Ishikawa (cell line): ENCODE results near the gene LAMB1.

ENCODE experiments used
- CEBPB ChIP-seq: IDR thresholded peaks from 2 replicates; pipeline ENCODE4 v1.6.1; 2012
- CREB1 ChIP-seq: IDR thresholded peaks from 2 replicates; pipeline ENCODE4 v1.6.1; 2012; ENCODE audit warnings: low read depth
- EGR1 ChIP-seq: IDR thresholded peaks from 2 replicates; pipeline ENCODE4 v1.6.1; 2012
- EP300 ChIP-seq: IDR thresholded peaks from 2 replicates; pipeline ENCODE4 v1.6.1; 2012; ENCODE audit warnings: borderline replicate concordance
- FOXM1 ChIP-seq: IDR thresholded peaks from 2 replicates; pipeline ENCODE4 v1.6.1; 2012; ENCODE audit warnings: low read depth, borderline replicate concordance
- MAX ChIP-seq: IDR thresholded peaks from 2 replicates; pipeline ENCODE4 v1.6.1; 2012
- NFIC ChIP-seq: IDR thresholded peaks from 2 replicates; pipeline ENCODE4 v1.6.1; 2012
- RAD21 ChIP-seq: IDR thresholded peaks from 2 replicates; pipeline ENCODE4 v1.6.1; 2012; ENCODE audit warnings: low read depth
- REST ChIP-seq: IDR thresholded peaks from 2 replicates; pipeline ENCODE4 v1.6.1; 2012; ENCODE audit warnings: low read depth, mild to moderate bottlenecking
- TAF1 ChIP-seq: IDR thresholded peaks from 2 replicates; pipeline ENCODE4 v1.6.1; 2012; ENCODE audit warnings: low read depth, mild to moderate bottlenecking
- TCF12 ChIP-seq: IDR thresholded peaks from 2 replicates; pipeline ENCODE4 v1.6.1; 2012; ENCODE audit warnings: low read depth
- TEAD4 ChIP-seq: IDR thresholded peaks from 2 replicates; pipeline ENCODE4 v1.6.1; 2012
- USF1 ChIP-seq: IDR thresholded peaks from 2 replicates; pipeline ENCODE4 v1.6.1; 2012
- YY1 ChIP-seq: IDR thresholded peaks from 2 replicates; pipeline ENCODE4 v1.6.1; 2012; ENCODE audit warnings: low read depth
- ZBTB7A ChIP-seq: IDR thresholded peaks from 2 replicates; pipeline ENCODE4 v1.6.1; 2012; ENCODE audit warnings: low read depth

LAMB1 gene

GRCh38 chr7:108012499-108013430, 9.8 kb upstream of the LAMB1 start:
- TF ChIP-seq EGR1 (no peak), YY1 (no peak), EP300 (no peak), CEBPB (no peak), MAX (no peak), RAD21 (no peak)

DNA sequence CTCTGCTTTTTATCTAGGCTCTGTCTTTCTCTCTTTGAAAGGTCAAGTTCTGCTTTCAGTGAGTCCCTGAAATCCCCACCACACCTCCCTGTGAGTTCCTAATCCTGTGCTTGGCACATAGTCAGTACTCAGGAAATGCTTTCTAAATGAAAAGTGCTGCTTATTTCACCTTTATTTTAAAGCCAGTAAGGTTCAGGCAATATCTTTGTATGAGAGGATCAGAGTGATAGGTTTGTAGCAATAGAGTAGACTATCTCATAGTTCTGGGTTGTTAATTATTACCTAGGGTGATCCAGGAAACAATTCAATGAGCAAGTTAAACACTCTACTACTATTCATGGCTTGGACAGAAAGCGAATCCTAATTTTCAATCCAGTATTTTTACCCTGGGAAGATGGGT, 7.4 kb upstream of the LAMB1 start:
- TF ChIP-seq YY1 (no peak), EP300 (no peak), TCF12 (no peak), EGR1 (no peak), TAF1 (no peak), RAD21 (no peak), ZBTB7A (no peak), TEAD4 (no peak), CEBPB (no peak), FOXM1 (no peak)

DNA sequence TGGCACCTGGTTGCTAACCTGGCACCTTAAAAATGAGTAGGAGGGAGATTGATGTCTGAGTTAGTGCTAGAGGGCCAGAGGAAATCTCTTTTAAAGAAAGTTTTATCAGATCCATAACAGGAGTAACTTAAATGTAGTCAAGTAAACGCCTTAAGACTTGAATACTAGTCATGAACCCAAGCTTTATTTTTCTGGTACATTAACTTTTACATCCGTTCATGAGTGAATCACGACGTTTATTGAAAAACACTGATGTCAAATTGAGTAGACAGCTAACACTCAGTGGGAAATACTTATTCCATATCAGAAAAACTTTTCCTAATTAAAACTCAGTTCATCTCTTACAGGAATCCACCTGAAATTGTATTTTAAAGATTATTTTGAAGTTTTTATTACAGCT, 6.9 kb upstream of the LAMB1 start:
- TF ChIP-seq TCF12: no peak
- TF ChIP-seq MAX: no peak
- no peak for TF ChIP-seq EGR1
- no peak for TF ChIP-seq CREB1
- TF ChIP-seq TEAD4: no peak
- TF ChIP-seq NFIC: no peak
- no peak for TF ChIP-seq YY1
- no peak for TF ChIP-seq ZBTB7A
- no peak for TF ChIP-seq USF1
- no peak for TF ChIP-seq TAF1
- TF ChIP-seq EP300: no peak
- TF ChIP-seq FOXM1: no peak

GRCh38 chr7:108008827-108009226, 5.9 kb upstream of the LAMB1 start:
- no peak for TF ChIP-seq YY1
- no peak for TF ChIP-seq ZBTB7A
- TF ChIP-seq EGR1: no peak
- TF ChIP-seq RAD21: no peak

- TF ChIP-seq CEBPB (no peak), NFIC (no peak), TAF1 (no peak), TCF12 (no peak), YY1 (no peak), RAD21 (no peak)
These were observed 5.3 kb upstream of the LAMB1 start for GRCh38 chr7:108008240-108008639.

DNA sequence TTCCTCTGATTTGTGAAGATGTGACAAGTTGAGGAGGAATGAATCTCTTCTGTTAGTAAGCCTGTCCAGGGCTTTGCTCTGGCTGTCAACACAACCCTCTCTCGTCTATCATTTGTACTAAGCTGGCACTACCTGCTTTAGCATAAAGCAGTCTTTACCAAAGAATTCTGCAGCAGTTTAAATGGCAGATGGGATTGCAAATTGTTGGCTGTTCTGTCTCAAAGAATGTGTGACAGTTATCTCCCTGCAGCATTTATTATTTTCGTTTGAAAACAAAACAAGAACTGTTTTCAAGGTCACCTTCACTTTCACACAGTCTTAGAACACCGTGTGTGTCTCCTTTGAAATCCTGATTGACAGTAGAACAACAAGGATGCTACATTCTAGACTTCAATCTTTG, 4.8 kb upstream of the LAMB1 start:
- TF ChIP-seq EP300: no peak

DNA sequence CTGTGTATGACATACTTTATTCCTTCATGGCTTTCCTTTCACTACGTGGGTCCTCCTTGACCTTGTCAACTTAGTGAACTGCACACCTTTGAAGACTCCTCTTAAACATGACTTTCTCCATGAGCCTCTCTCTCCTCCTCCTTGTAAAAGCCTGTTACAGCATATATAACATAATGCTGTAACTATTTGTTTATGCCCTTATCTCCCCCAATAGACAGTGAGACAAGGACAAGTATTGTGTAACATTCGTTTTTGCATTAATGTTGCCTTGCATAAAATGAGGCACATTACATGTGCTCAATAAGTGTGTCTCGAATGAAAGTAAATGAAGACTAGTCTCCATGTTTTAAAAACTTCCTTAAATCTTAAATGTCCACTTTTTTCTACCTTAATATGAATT, 4.3 kb upstream of the LAMB1 start:
- TF ChIP-seq TCF12 (no peak), REST (no peak), RAD21 (no peak), TAF1 (no peak), USF1 (no peak), TEAD4 (no peak), EGR1 (no peak), ZBTB7A (no peak), CREB1 (no peak), FOXM1 (no peak), YY1 (no peak), EP300 (no peak), MAX (no peak), CEBPB (no peak), NFIC (no peak)

GRCh38 chr7:108004220-108005142, 1.5 kb upstream of the LAMB1 start:
- no peak for TF ChIP-seq EGR1
- no peak for TF ChIP-seq CREB1
- TF ChIP-seq NFIC: no peak
- TF ChIP-seq CEBPB: no peak
- TF ChIP-seq RAD21: no peak
- TF ChIP-seq MAX: no peak
- TF ChIP-seq ZBTB7A: no peak
- no peak for TF ChIP-seq TAF1
- no peak for TF ChIP-seq USF1
- no peak for TF ChIP-seq YY1
- no peak for TF ChIP-seq EP300
- TF ChIP-seq REST: no peak
- TF ChIP-seq TCF12: no peak
- no peak for TF ChIP-seq TEAD4
